KOPT-K1 (cell line): Measurements from ENCODE around the gene PKP1.
"Not testable (repeated sequence)": the region's sequence is repeated elsewhere in the genome, so short reads cannot be mapped to it uniquely, and the experiment has no call there.

Experiments
- H3K27ac ChIP-seq: fragments of 200-600 bp; sonication (generic); 2 replicates; pipeline ENCODE4 v1.5.1; 2016; ENCODE audit warnings: antibody characterized with exemption, mild to moderate bottlenecking, low read depth, low read length; ENCODE audit not compliant: poor library complexity, severe bottlenecking
- H3K36me3 ChIP-seq: fragments of 200-600 bp; sonication (generic); 2 replicates; pipeline ENCODE4 v1.5.1; 2017; ENCODE audit warnings: antibody characterized with exemption, mild to moderate bottlenecking, low read length, moderate library complexity; ENCODE audit not compliant: insufficient read depth
- H3K9me3 ChIP-seq: fragments of 200-600 bp; sonication (generic); 2 replicates; pipeline ENCODE4 v1.5.1; 2017; ENCODE audit warnings: antibody characterized with exemption, low read length, mild to moderate bottlenecking; ENCODE audit not compliant: insufficient read depth, poor library complexity, severe bottlenecking

The PKP1 gene

GRCh38 chr1:201254625-201255478 lies 28.5 kb upstream of the PKP1 start:
- Histone ChIP-seq H3K36me3 (no peaks in the 10 kb centered on the region), H3K27ac (no peak overlapping the region), H3K9me3 (no peaks in the 10 kb centered on the region)

DNA sequence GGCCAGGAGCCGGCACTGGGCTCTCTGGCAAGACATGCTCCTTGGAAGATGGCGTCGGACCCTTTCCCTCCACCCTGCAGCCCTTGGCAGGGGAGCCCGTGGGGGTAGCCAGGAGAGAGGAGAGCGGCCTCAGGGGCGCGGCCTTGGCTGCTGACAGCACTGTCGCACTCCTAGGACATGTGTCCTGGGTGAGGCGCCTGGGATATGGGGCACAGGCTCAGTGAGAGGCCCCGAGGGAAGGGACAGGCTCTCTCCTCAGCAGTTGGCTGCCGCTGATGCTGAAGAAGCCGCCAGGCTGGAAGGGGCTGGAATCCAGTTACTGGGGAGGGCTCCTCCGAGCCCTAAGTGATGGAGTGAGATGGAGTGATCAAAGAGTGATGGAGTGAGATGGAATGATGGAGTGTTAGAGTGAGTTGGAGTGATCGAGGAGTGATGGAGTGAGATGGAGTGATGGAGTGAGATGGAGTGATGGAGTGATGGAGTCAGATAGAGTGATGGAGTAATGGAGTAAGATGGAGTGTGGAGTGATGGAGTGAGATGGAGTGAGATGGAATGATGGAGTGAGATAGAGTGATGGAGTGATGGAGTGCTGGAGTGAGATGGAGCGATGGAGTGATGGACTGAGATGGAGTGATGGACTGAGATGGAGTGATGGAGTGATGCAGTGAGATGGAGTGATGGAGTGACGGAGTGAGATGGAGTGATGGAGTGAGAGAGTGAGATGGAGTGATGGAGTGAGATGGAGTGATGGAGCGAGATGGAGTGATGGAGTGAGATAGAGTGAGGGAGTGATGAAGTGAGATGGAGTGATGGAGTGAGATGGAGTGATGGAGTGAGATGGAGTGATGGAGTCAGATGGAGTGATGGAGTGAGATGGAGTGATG lies 27.6 kb upstream of the PKP1 start:
- no peaks in the 10 kb centered on the region for H3K9me3 ChIP-seq
- no peak overlapping the region for H3K27ac ChIP-seq

GRCh38 chr1:201258132-201258531 lies 25.2 kb upstream of the PKP1 start:
- H3K36me3 ChIP-seq, H3K27ac ChIP-seq, H3K9me3 ChIP-seq: not testable (repeated sequence)

More for the DNA sequence above, 27.6 kb upstream of the PKP1 start:
- H3K36me3 ChIP-seq = no peaks in the 10 kb centered on the region

GRCh38 chr1:201258763-201259230 lies 24.5 kb upstream of the PKP1 start:
- Histone ChIP-seq H3K9me3 (no peaks in the 10 kb centered on the region), H3K27ac (no peak overlapping the region)

GRCh38 chr1:201259476-201260235 lies 23.6 kb upstream of the PKP1 start:
- H3K27ac ChIP-seq = no peak overlapping the region
- no peaks in the 10 kb centered on the region for H3K36me3 ChIP-seq
- no peaks in the 10 kb centered on the region for H3K9me3 ChIP-seq

More at GRCh38 chr1:201258763-201259230, 24.5 kb upstream of the PKP1 start:
- H3K36me3 ChIP-seq = no peaks in the 10 kb centered on the region

DNA sequence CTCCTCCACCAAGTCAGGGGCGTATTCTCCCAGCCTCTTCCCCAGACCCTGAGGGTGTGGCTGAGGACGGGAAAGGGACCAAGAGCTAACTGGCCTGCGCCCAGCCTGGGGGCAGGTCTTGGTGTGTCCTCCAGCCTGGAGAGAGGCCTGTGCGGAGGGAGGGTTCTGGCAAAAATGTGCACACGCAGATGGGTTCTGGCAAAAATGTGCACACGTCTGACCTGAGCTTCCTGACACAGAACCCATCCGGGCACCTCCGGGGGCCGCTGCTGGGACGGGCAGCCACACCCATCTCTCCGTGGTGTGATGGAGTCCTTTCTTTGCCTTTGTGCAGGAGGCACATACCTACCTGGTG lies 23.1 kb upstream of the PKP1 start:
- H3K27ac ChIP-seq = no peak overlapping the region
- no peaks in the 10 kb centered on the region for H3K9me3 ChIP-seq
- no peaks in the 10 kb centered on the region for H3K36me3 ChIP-seq

GRCh38 chr1:201260648-201261311 lies 22.5 kb upstream of the PKP1 start:
- Histone ChIP-seq H3K36me3 (no peaks in the 10 kb centered on the region), H3K27ac (no peak overlapping the region), H3K9me3 (no peaks in the 10 kb centered on the region)

- Histone ChIP-seq H3K36me3 (no peaks in the 10 kb centered on the region), H3K27ac (no peak overlapping the region), H3K9me3 (no peaks in the 10 kb centered on the region)
These were observed 21.3 kb upstream of the PKP1 start for GRCh38 chr1:201261771-201262547.

- no peaks in the 10 kb centered on the region for H3K9me3 ChIP-seq
- H3K27ac ChIP-seq = no peak overlapping the region
These were observed 20.2 kb upstream of the PKP1 start for GRCh38 chr1:201262963-201263608.

GRCh38 chr1:201264072-201264471 lies 19.2 kb upstream of the PKP1 start:
- Histone ChIP-seq H3K36me3 (no peaks in the 10 kb centered on the region), H3K9me3 (no peaks in the 10 kb centered on the region), H3K27ac (no peak overlapping the region)

More at GRCh38 chr1:201262963-201263608, 20.2 kb upstream of the PKP1 start:
- no peaks in the 10 kb centered on the region for H3K36me3 ChIP-seq

DNA sequence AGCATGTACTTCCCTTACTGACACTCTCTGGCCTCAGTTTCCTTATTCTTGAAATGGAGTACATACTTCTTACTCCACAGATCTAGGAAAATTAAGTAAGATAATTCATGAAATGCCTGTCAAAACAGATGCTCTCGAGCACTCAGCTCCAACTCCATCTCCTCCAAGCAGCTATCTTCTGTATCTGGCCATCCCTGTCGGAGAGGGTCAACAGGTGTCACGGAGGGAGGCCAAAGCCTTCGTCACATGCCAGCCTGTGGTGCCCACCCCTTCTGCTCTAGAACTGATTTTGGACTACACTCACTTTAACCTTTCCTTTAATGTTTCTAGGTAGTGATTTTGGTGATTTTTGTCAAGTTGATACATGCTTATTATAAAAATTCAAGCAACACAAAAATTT lies 18.8 kb upstream of the PKP1 start:
- no peak overlapping the region for H3K27ac ChIP-seq
- H3K36me3 ChIP-seq = no peaks in the 10 kb centered on the region
- no peaks in the 10 kb centered on the region for H3K9me3 ChIP-seq

GRCh38 chr1:201265756-201266155 lies 17.6 kb upstream of the PKP1 start:
- H3K27ac ChIP-seq = no peak overlapping the region
- H3K9me3 ChIP-seq = no peaks in the 10 kb centered on the region
- H3K36me3 ChIP-seq = no peaks in the 10 kb centered on the region

- Histone ChIP-seq H3K36me3 (no peaks in the 10 kb centered on the region), H3K9me3 (no peaks in the 10 kb centered on the region), H3K27ac (no peak overlapping the region)
These were observed 17.0 kb upstream of the PKP1 start for GRCh38 chr1:201266276-201266675.
